ENCODE results near the gene STAB2.

The STAB2 gene

GRCh38 chr12:103679421-103680170 is 92.5 kb downstream of the STAB2 start:
- CTCF ChIA-PET: interaction anchor here (1.1 kb wide), 1 partner anchor 8 kb away, joined by 3 read pairs; no protein-coding TSS in a partner anchor
- POLR2A ChIA-PET: no interaction called here
- DNase-seq (ENCODE audit: low read depth, low spot score): no peak
- no peak for TF ChIP-seq CTCF (IDR thresholded peaks at IDR 0.05; ENCODE audit: insufficient read depth, low read length, missing control alignments)
- no peak overlapping the region for H3K4me3 ChIP-seq (ENCODE audit: low read depth, low read length)

GRCh38 chr12:103680591-103681141 is 93.6 kb downstream of the STAB2 start:
- no peak for DNase-seq (ENCODE audit: low read depth, low spot score)
- TF ChIP-seq CTCF (IDR thresholded peaks at IDR 0.05; ENCODE audit: insufficient read depth, low read length, missing control alignments): no peak
- ChIA-PET POLR2A (no interaction called here), CTCF (no interaction called here)
- H3K4me3 ChIP-seq (ENCODE audit: low read depth, low read length): no peak overlapping the region

- POLR2A ChIA-PET: no interaction called here
- no peak for TF ChIP-seq CTCF (IDR thresholded peaks at IDR 0.05; ENCODE audit: insufficient read depth, low read length, missing control alignments)
- CTCF ChIA-PET: no interaction called here
- H3K4me3 ChIP-seq (ENCODE audit: low read depth, low read length): no peak overlapping the region
- DNase-seq (ENCODE audit: low read depth, low spot score): no peak
Measured at GRCh38 chr12:103686026-103686425, 99.0 kb downstream of the STAB2 start.

GRCh38 chr12:103687253-103687652 is 100.2 kb downstream of the STAB2 start:
- no peak overlapping the region for H3K4me3 ChIP-seq (ENCODE audit: low read depth, low read length)
- ChIA-PET POLR2A (no interaction called here), CTCF (interaction anchor here (1.4 kb wide), 1 partner anchor 8 kb away, joined by 3 read pairs; no protein-coding TSS in a partner anchor)
- TF ChIP-seq CTCF (IDR thresholded peaks at IDR 0.05; ENCODE audit: insufficient read depth, low read length, missing control alignments): no peak
- no peak for DNase-seq (ENCODE audit: low read depth, low spot score)

GRCh38 chr12:103688376-103689063 is 101.4 kb downstream of the STAB2 start:
- no peak for TF ChIP-seq CTCF (IDR thresholded peaks at IDR 0.05; ENCODE audit: insufficient read depth, low read length, missing control alignments)
- ChIA-PET POLR2A (no interaction called here), CTCF (no interaction called here)
- no peak overlapping the region for H3K4me3 ChIP-seq (ENCODE audit: low read depth, low read length)
- no peak for DNase-seq (ENCODE audit: low read depth, low spot score)

- no peak for DNase-seq (ENCODE audit: low read depth, low spot score)
- TF ChIP-seq CTCF (IDR thresholded peaks at IDR 0.05; ENCODE audit: insufficient read depth, low read length, missing control alignments): no peak
- ChIA-PET POLR2A (no interaction called here), CTCF (no interaction called here)
- no peak overlapping the region for H3K4me3 ChIP-seq (ENCODE audit: low read depth, low read length)
Measured at GRCh38 chr12:103690426-103690825, 103.4 kb downstream of the STAB2 start.

All from AG04449 (cell line).